NB4 (cell line): Measurements from ENCODE around the gene ARHGEF38.

Experiments used
- DNase-seq: peaks from one replicate; pipeline ENCODE4 v3.0.0; 2010; ENCODE audit warnings: low read depth
- H3K4me3 ChIP-seq: one replicate; pipeline ENCODE4 v1.5.1; 2011; ENCODE audit warnings: mild to moderate bottlenecking, low read depth, low read length, moderate library complexity
- MAX ChIP-seq: IDR thresholded peaks from 2 replicates; pipeline ENCODE4 v1.6.1; 2011; ENCODE audit warnings: low read depth, low read length
- MYC ChIP-seq: IDR thresholded peaks from 2 replicates; pipeline ENCODE4 v1.6.1; 2011; ENCODE audit warnings: low read depth, low read length
- POLR2A ChIP-seq: IDR thresholded peaks from 2 replicates; pipeline ENCODE4 v1.6.1; 2011; ENCODE audit warnings: mild to moderate bottlenecking; ENCODE audit not compliant: insufficient read length; ENCODE audit errors: extremely low read depth
- TF ChIP-seq, protein P1 (sequence below): IDR thresholded peaks from one replicate; pipeline ENCODE4 v1.5.1; 2012; ENCODE audit warnings: low read depth, low read length

Gene ARHGEF38

GRCh38 chr4:105546086-105546485, 6.3 kb upstream of the ARHGEF38 start:
- TF ChIP-seq, protein P1, sequence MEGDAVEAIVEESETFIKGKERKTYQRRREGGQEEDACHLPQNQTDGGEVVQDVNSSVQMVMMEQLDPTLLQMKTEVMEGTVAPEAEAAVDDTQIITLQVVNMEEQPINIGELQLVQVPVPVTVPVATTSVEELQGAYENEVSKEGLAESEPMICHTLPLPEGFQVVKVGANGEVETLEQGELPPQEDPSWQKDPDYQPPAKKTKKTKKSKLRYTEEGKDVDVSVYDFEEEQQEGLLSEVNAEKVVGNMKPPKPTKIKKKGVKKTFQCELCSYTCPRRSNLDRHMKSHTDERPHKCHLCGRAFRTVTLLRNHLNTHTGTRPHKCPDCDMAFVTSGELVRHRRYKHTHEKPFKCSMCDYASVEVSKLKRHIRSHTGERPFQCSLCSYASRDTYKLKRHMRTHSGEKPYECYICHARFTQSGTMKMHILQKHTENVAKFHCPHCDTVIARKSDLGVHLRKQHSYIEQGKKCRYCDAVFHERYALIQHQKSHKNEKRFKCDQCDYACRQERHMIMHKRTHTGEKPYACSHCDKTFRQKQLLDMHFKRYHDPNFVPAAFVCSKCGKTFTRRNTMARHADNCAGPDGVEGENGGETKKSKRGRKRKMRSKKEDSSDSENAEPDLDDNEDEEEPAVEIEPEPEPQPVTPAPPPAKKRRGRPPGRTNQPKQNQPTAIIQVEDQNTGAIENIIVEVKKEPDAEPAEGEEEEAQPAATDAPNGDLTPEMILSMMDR = no peak
- TF ChIP-seq MAX (no peak), POLR2A (no peak), MYC (no peak)
- DNase-seq = no peak
- no peak overlapping the region for H3K4me3 ChIP-seq

GRCh38 chr4:105547769-105548168, 4.7 kb upstream of the ARHGEF38 start:
- no peak overlapping the region for H3K4me3 ChIP-seq

GRCh38 chr4:105548483-105548882, 3.9 kb upstream of the ARHGEF38 start:
- DNase-seq = no peak
- no peak overlapping the region for H3K4me3 ChIP-seq
- TF ChIP-seq MAX = no peak
- TF ChIP-seq POLR2A = no peak
- no peak for TF ChIP-seq MYC
- TF ChIP-seq, protein P1 = no peak

More at GRCh38 chr4:105547769-105548168, 4.7 kb upstream of the ARHGEF38 start:
- no peak for TF ChIP-seq MAX
- TF ChIP-seq, protein P1 = no peak
- TF ChIP-seq MYC = no peak
- TF ChIP-seq POLR2A = no peak
- DNase-seq = no peak

- DNase-seq = no peak
- TF ChIP-seq, protein P1 = no peak
- TF ChIP-seq MYC (no peak), MAX (no peak), POLR2A (no peak)
- H3K4me3 ChIP-seq = no peak overlapping the region
These were observed 1.8 kb upstream of the ARHGEF38 start for GRCh38 chr4:105550641-105551040.

- TF ChIP-seq MAX (no peak), POLR2A (no peak), MYC (no peak)
- TF ChIP-seq, protein P1 = no peak
- DNase-seq = no peak
- no peak overlapping the region for H3K4me3 ChIP-seq
These were observed 3.0 kb downstream of the ARHGEF38 start for GRCh38 chr4:105555409-105555808.

- no peak for DNase-seq
- TF ChIP-seq, protein P1 = no peak
- TF ChIP-seq MAX = no peak
- TF ChIP-seq POLR2A = no peak
- no peak for TF ChIP-seq MYC
- H3K4me3 ChIP-seq = no peak overlapping the region
These were observed 3.8 kb downstream of the ARHGEF38 start for GRCh38 chr4:105556206-105556605.
